ENCODE results near the gene RDH8. TPM values are rescaled to one million over a fixed set of nuclear protein-coding genes. Genes with fewer than 3 reads are reported as not detected.

RDH8 gene
- total RNA-seq, 1 experiment from 2014 or later: not detected

- 96% methylated on average over 4 of the region's 6 CpGs for WGBS (ENCODE audit: extremely low coverage, insufficient read length, low lambda C conversion rate)
- H3K18ac ChIP-seq (ENCODE audit: insufficient read length, low read depth, low read length): no peak overlapping the region
- no peak overlapping the region for H2BK12ac ChIP-seq (ENCODE audit: insufficient read length, low read depth, low read length)
- no peak overlapping the region for H4K8ac ChIP-seq (replicated peaks; ENCODE audit: insufficient read length, low read depth, low read length)
- no peaks in the 10 kb centered on the region; a peak in 1 of 5 replicates for H3K9me3 Mint-ChIP-seq
- H2BK15ac ChIP-seq (ENCODE audit: low read depth, low read length): no peak overlapping the region
- no peaks in the 10 kb centered on the region for H3K79me2 ChIP-seq (ENCODE audit: insufficient read depth, low read length)
- H4K5ac ChIP-seq (ENCODE audit: insufficient read length, low read depth, low read length): no peak overlapping the region
- no peaks in the 10 kb centered on the region for H3K4me1 ChIP-seq (ENCODE audit: insufficient read depth, low read length)
- H3K79me1 ChIP-seq (ENCODE audit: insufficient read depth, low read depth, low read length, poor library complexity, severe bottlenecking): no peaks in the 10 kb centered on the region
- H3K4me2 ChIP-seq (ENCODE audit: insufficient read depth, insufficient read length, low read length): no peak overlapping the region
- H4K20me1 ChIP-seq (ENCODE audit: control insufficient read depth, insufficient read depth, insufficient read length): no peaks in the 10 kb centered on the region
- H3K27me3 Mint-ChIP-seq (ENCODE audit: low read depth): peaks cover 38% of the 10 kb centered on the region
- H3K4me1 Mint-ChIP-seq: peaks cover 3 to 5% of the 10 kb centered on the region in 2 experiments; a peak in 2 of 4 replicates
- no peak overlapping the region for H2AFZ ChIP-seq (ENCODE audit: low read length)
- H3K23ac ChIP-seq (ENCODE audit: insufficient read length, low read depth, low read length): no peak overlapping the region
- H3K27ac ChIP-seq (ENCODE audit: insufficient read length, low read depth, low read length): no peak overlapping the region
- no peak overlapping the region for H3T11ph ChIP-seq (ENCODE audit: low read length)
- H3K27ac Mint-ChIP-seq: no peak overlapping the region
- no peak overlapping the region for H2AK5ac ChIP-seq (ENCODE audit: insufficient read length, low read length)
- no peak overlapping the region for H3K4ac ChIP-seq (ENCODE audit: low read depth, low read length)
- H2BK20ac ChIP-seq (ENCODE audit: low read depth, low read length, poor library complexity, severe bottlenecking): no peak overlapping the region
- H4K91ac ChIP-seq (ENCODE audit: insufficient read length, low read depth, low read length): no peak overlapping the region
- H3K9ac ChIP-seq (ENCODE audit: extremely low read depth, insufficient read length, low read length): no peak overlapping the region
- no peak overlapping the region for H3K56ac ChIP-seq (ENCODE audit: insufficient read length, low read depth, low read length)
- H3K9me3 ChIP-seq (ENCODE audit: control insufficient read depth, low read depth, low read length): no peaks in the 10 kb centered on the region
- H3K14ac ChIP-seq (ENCODE audit: insufficient read depth, low read length): no peak overlapping the region
- no peak for TF ChIP-seq CTCF (conservative IDR thresholded peaks at IDR 0.05)
- H2BK5ac ChIP-seq (ENCODE audit: insufficient read length, low read length): no peak overlapping the region
- no peak overlapping the region for H2BK120ac ChIP-seq (ENCODE audit: low read depth, low read length, poor library complexity, severe bottlenecking)
- H3K36me3 Mint-ChIP-seq (ENCODE audit: insufficient read depth in 1 of 3, low read depth in 3 of 3): no peaks in the 10 kb centered on the region; a peak in 2 of 7 replicates
- no peak overlapping the region for H3K4me3 Mint-ChIP-seq
- no peak for DNase-seq
- H3K27me3 ChIP-seq (ENCODE audit: insufficient read depth, low read length): no peaks in the 10 kb centered on the region
- H3K23me2 ChIP-seq (ENCODE audit: insufficient read length, low read depth, low read length, poor library complexity, severe bottlenecking): no peaks in the 10 kb centered on the region
Measured at GRCh38 chr19:9972103-9972502, 41.2 kb upstream of the RDH8 start.
